Measurements from ENCODE around the gene HRH2.
"Not testable (repeated sequence)": the region's sequence is repeated elsewhere in the genome, so short reads cannot be mapped to it uniquely, and the experiment has no call there.

Gene HRH2

DNA sequence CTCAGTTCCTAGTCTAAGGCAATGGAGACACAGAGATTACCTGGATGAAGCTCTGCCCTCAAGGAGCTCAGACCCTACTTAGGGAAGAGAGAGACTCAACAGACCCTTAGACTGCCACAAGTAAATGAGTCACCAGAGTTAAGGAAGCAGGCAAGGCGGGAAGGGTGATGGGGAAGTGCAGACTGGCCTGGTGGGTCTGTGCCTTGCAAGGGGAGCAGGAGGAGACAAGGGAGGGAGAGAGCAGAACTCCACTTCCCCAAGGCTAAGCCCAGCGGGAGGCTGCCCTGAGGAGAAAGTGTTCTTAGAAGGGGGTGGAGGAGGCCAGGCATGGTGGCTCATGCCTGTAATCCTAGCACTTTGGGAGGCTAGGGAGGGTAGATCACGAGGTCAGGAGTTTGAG, 83.7 kb downstream of the HRH2 start:
- DNase-seq (ENCODE audit: low spot score): no peak

DNA sequence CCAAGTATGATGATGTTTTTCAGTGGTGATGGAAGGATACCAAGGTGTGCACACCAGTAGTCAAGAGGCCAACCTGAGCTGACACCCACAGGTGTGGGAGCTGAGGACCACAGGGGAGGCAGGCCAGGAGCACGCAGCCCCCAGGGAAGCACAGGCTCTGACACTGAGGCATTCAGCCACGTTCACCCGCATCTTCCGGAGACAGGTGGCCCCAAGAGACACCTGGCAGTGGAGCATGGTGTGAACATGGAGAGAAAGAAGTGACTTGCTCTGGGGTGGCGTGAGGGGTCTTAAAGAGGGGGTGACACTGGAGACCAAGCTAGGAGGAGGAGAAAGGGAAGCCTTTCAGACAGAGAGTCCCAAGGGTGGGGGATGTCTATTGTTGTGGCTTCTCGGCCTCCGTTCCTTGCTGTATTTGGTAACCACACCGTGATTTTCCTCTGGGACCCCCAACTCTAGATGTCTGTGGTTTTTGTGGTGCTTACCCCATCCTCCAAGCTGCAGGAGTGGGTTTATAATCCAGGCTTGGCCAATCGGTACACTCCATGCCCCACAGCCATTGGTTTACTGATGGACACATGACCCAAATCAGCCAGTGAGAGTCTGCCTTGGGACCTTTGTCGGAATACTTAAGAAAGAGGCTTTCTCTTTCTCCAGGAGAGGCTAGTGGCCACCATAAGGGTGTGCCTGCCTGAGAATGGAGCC, 84.6 kb downstream of the HRH2 start:
- no peak for DNase-seq (ENCODE audit: low spot score)

DNA sequence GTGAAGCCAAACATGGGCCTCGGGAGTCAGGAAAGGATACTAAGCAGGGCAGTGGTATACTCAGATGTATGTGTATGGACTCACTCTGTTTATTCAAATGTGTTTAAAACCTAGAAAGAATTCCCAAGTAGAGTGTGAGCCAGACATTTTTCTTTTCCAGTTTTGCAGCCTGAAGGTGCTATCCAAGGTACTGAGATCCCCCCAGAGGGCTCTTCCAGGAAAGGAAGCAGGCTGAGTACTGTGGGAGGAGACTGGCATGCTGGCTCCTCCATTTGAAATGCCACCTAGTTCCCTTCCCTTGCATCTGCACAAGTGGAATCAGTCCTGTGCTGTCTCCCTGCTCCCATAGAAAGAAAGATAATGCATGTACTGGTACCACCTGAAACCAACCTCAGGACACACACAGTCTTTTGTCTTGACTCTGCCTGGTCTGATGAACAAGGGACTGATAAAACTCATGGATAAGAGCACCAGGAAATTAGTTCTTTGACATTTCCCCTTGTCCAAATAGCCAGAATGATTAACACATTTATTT, 85.9 kb downstream of the HRH2 start:
- no peak for DNase-seq (ENCODE audit: low spot score)

DNA sequence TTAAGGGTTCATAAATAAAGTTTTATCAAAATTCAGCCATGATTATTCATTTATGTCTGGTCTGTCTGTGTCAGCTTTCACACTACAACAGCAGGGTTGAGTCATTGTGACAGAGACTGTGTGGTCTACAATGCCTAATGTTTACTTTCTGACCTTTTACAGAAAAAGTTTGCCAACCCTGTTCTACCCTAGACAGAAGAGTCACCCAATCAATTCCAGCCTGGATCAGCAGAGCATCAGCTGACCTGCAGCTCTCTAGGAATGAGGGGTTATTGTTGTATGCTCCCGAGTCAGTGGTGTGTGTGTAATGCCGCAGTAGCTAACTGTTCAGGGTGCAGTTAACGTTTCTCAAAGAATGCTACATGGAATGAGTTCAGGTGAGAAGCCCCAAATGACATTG, 87.3 kb downstream of the HRH2 start:
- no peak for DNase-seq (ENCODE audit: low spot score)

DNA sequence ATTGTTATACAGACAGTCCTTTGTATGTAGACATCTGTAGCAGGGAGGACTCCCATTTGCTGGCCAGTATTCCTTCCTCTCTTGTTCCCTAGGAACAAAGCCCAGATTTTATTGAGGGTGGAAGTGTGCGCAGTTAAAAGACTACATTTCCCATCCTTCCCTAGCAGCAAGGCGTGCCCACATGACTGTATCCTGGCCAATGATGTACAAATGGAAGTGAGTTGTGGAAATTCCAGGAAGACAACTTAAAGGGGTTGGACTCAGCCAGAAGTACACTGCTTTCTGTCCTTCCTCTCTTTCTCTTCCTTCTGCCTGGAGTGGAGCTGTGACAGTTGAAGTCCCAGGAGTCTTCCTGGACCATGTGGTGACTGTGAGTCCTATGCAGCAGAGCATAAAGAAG, 89.0 kb downstream of the HRH2 start:
- no peak for DNase-seq (ENCODE audit: low spot score)

DNA sequence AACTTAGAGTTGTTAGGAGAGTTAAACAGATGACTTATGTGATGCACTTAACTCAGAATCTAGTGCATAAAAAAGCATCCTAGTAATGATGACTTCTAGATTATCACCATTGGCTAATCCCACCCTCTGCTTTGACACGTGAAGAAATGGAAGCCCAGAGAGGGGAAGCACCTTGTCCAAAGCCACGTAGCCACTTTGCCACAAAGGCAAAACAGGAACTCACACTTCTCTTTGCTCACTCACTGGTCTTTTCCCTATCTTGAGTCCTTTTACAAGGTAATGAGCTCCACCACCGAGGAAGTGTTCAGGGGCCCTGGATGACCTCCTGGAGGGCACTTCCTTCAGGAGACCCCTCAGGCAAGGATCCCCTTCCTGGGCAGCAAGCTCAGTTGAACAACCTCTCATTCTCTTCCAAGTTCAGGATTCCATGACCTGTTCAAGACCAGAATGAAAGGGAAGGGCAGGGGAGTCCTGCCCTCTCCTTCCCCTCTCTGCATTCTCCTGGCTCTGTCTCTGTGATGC, 89.7 kb downstream of the HRH2 start:
- no peak for DNase-seq (ENCODE audit: low spot score)

DNA sequence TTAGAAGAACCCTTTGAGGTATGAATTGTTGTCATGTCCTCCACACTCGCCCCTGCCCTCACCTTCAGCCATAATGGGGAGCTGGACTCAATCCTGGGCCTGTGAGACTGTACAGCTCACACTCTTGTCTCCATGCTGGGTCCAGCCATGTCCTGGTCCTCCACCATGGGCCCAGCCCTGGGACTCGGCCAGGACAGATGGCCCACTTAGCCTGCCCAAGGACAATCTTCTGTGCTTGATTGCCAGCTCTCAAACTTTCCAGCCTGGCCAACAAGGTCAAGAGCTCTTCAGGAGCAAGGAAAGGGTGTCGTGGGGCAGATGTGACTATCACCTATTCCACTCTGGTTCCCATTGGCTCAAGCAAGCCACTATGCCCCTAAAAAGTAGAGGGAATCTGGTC, 90.8 kb downstream of the HRH2 start:
- DNase-seq (ENCODE audit: low spot score): no peak

DNA sequence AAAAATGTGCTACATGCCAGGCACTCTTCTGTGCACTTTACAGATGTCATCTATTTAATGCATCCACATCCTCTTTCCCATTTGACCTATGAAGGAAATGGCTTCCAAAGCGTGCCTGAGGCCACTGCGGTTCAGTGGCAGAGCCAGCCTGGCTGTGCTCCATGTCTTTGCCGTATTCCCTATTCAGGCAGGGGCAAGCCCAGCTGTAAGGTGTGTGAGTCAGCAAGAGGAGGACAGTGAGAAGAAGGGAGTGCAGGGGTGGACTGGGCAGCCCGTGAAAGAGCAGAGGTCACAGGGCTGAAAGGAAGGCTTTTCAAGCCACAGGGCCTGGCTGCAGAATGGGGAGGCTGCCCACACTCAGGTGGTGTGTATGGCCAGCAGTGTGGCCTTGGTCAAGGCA, 91.7 kb downstream of the HRH2 start:
- no peak for DNase-seq (ENCODE audit: low spot score)

DNA sequence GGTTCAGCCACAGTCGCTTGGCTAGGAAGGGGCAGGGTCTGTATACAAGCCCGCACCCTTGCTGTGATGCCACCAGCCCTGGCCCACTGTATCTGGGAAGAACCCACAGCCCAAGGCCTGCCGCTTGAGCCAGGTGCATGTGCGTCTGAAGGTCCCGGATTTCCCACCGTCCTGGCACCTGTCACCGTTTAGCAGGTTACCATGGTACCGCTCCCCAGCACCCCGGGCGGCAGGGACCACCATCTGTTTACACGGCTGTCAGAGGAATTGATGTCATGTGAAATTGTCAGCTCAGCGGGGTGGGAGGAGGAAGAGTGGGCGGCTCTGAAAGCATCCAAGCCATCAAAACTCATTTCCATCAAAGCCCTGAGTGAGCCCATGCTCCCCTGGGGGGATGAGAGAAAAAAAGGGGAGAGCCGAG, 92.7 kb downstream of the HRH2 start:
- no peak for DNase-seq (ENCODE audit: low spot score)

DNA sequence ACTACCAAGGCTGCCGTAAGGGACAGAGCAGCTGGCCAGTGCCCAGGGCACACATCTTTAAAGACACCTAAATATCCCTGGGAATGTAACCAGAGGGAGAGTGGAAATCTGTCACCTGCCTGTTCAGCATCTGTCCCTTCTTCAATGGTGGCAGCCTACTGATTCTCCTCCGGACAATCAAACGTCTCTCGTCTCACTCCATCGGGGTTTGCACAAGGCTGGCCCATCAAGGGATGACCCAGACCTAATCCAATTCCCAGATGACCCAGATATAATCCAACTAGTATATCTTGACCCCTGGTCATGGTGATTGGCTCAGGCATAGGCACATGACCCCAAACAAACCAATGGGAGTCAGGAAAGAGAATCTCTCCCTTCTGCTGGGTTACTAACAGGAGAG, 93.5 kb downstream of the HRH2 start:
- no peak for DNase-seq (ENCODE audit: low spot score)

DNA sequence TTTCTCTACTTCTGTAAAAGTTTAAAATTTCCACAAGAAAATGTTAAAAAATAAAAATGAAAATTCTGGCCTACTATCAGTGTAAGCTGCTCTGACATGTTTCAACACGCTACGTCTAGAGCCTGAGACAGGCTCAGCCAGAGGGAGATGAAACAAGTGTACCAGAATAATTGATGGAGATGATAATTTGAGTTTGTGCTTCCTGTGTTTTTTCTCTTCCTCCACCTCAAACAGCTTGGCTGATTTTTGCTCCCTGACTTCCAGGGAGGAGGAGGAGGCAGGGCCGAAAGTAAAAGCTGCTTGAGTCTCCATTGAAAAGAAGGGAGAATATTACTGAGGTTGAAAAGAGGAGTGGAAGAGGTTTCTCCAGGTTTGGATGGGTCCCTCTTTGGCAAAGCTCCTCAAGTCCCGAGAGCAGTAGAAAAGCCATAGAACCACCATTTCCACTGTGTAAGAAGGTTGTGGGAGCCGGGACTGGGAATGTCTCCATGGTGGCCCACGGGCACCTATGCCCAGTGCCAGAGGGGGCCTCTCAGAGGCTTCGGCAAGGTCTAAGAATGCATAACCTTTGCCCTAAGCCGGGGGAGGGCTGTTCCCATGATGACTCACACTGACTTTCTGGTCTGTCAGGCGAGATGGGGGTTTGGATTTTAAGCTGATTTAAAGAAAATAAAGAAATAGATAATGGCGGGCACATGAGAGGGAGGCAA, 95.1 kb downstream of the HRH2 start:
- DNase-seq (ENCODE audit: low spot score): no peak

DNA sequence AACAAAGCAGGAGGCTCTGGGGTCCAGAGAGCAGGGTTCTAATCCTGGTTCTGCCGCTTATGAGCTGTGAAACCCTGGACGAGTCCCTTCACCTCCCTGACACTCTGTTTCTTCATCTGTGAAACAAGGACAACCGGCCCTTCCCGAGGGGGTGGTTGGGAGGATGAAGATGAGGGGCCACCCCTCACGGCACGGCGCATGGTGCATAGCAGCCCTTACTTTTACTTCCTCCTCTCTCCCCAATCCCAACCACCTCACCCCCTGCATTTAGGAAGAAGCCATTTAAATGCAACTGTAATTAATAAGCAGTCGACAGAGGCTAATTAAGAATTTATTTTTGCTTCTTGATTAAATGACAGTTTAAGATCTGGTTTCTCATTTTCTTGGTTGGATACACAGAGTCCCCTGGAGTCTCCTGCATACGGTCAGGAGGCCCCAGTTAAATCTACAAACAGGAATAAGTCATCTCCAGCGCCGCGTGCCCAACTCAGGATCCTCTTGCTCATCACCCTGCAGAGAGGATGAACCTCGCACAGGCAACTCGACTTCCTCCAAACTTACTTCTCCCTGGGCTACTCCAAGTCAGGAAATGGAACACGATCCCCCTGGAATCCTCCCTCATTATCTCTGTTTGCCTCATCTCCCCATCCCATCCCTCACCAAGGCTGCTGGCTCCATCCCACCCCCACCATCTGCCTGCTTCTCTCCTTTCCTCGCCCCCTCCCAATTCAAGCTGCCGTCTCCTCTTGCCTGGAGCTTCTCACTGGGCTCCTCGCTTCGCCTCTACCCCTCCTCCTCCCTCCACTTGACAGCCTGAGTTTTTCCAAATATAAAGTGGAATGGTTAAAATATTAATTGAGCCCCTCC, 95.9 kb downstream of the HRH2 start:
- no peak for DNase-seq (ENCODE audit: low spot score)

DNA sequence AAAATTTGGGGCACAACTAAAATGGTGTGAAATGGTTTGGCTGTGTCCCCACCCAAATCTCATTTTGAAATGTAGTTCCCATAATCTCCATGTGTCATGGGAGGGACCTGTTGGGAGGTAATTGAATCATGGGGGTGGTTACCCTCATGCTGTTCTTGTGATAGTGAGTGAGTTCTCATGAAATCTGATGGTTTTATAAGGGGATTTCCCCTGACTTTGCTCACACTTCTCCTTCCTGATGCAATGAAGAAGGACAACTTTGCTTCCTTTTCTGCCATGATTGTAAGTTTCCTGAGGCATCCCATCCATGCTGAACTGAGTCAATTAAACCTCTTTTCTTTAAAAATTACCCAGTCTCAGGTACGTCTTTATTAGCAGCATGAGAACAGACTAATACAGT, 102.1 kb downstream of the HRH2 start:
- not testable (repeated sequence) for DNase-seq (ENCODE audit: low spot score)

Data from activated CD4-positive, alpha-beta T cell treated with anti-CD3 and anti-CD28 coated beads, Interleukin-2, Interleukin-4, amounts not matched to agents 100 ng/mL and 50 ng/mL, durations not matched to agents 16 hours and 8 hours (primary cell).